Left renal cortex interstitium (tissue), 4 donors: ENCODE measurements around the gene CCDC74A. TPM values are rescaled to one million over a fixed set of nuclear protein-coding genes. Genes with fewer than 3 reads are reported as not detected.
"Not testable (repeated sequence)": the region's sequence is repeated elsewhere in the genome, so short reads cannot be mapped to it uniquely, and the experiment has no call there.

Source experiments
- DNase-seq, 4 donors: peaks; one replicate each; pipeline ENCODE4 v3.0.0-alpha.2; 2013; ENCODE audit warnings: low read depth in 4 of 4, low spot score in 2 of 4, missing footprints in 1 of 4
- polyA plus RNA-seq, 4 donors: library from polyadenylated mRNA; unstranded; fragments of 120-200 nt; gene quantifications; one replicate each; pipeline ENCODE4 v1.2.1, GENCODE V29; 2013; ENCODE audit not compliant: insufficient read length in 4 of 4

The CCDC74A gene
- polyA plus RNA-seq, 4 donors = 11.5 to 21.5 (median 16.2) TPM

DNA sequence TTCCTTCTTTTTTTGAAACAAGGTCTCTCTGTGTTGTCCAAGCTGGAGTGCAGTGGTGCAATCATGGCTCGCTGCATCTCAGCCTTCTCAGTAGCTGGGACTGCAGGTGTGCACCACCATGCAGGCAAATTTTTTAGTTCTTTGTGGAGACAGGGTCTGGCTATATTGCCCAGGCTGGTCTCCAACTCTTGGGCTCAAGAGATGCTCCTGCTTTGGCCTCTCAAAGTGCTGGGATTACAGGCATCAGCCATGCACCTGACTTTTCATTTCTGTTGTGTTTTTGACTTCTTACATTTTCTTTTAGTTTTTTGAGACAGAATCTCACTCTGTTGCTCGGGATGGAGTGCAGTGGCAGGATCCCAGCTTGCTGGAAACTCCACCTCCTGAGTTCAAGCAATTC is 2.4 kb upstream of the CCDC74A start:
- DNase-seq = not testable (repeated sequence)

- DNase-seq = not testable (repeated sequence)
Observed at GRCh38 chr2:131528981-131529863, 1.5 kb downstream of the CCDC74A start.

GRCh38 chr2:131529864-131530445 is 2.3 kb downstream of the CCDC74A start:
- DNase-seq = not testable (repeated sequence)

GRCh38 chr2:131530626-131531344 is 3.1 kb downstream of the CCDC74A start:
- DNase-seq = not testable (repeated sequence)

DNA sequence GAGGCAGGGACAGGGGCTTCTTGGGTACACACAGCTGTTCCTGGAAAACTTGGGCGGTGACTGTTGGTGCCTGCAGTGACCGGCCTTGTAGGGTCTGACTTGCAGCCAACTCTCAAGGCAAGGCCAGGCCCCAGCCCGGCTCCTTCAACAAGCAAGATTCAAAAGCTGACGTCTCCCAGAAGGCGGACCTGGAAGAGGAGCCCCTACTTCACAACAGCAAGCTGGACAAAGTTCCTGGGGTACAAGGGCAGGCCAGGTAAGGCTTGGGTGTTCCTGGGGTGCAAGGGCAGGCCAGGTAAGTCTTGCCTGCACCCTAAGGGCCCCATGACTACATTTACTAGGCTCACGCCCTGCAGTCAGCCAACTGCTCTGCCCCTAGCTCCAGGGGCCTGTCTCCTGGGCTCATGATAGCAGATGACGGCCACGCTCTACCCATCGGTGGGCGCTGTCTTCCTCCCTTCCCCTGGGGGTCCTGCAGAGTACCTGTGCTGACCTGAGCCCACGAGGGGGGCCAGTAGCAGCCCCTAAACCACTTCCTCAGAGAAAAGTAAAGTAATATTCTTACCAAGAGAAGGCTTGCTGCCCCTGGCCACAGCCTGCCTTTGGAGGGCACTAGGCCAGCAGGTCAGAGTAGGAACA is 4.0 kb downstream of the CCDC74A start:
- DNase-seq = not testable (repeated sequence)

DNA sequence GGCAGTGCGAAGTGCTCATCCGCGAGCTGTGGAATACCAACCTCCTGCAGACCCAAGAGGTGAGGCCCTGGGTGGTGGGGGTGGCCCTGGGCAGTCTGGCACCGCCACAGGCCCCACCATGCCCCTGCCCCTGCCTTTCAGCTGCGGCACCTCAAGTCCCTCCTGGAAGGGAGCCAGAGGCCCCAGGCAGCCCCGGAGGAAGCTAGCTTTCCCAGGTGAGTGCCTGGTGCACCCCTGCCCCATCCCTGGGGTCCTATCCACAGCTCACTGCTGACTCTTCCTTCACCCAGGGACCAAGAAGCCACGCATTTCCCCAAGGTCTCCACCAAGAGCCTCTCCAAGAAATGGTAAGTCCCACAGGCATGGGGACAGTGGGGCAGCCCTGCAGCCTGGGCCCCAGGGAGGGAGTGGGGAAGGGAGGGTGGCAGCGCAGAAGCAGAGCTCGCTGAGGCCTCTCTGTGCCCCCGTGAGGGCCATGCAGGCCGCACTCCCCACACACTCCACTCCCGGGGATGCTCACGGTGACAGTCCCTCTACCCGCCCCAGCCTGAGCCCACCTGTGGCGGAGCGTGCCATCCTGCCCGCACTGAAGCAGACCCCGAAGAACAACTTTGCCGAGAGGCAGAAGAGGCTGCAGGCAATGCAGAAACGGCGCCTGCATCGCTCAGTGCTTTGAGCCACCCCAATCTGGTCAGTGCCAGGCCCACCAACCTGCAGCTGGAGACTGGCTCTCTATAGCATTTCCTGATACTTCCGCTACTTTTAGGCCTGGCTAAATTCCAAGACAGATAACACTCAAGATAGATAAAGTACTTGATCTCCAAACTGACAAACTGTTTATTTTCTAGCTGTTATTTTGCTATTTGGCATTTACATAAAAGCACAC is 5.3 kb downstream of the CCDC74A start:
- DNase-seq = not testable (repeated sequence)

GRCh38 chr2:131533609-131534316 is 6.1 kb downstream of the CCDC74A start:
- not testable (repeated sequence) for DNase-seq

DNA sequence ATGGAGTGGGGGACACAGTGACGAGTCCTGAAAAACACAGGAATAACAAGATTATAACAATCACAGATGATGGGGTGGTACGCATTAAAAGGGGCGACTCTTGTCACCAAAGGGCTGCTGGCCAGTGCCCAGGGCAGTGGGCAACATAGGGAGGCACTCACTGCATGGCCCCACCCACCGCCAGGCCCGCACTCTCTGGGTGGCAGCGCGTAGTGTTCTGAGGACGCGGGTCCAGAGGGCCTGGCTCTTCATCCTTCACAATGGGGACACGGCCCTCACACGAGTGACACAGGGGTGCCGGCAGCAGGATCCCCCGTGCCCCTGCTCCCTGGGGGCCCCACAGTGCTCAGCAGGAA is 6.6 kb downstream of the CCDC74A start:
- not testable (repeated sequence) for DNase-seq

- DNase-seq = not testable (repeated sequence)
Observed at GRCh38 chr2:131534965-131535364, 7.3 kb downstream of the CCDC74A start.

- DNase-seq = no peak
Observed at GRCh38 chr2:131535526-131535925, 7.8 kb downstream of the CCDC74A start.

GRCh38 chr2:131535951-131536826 is 8.5 kb downstream of the CCDC74A start:
- not testable (repeated sequence) for DNase-seq

- not testable (repeated sequence) for DNase-seq
Observed at GRCh38 chr2:131536841-131537240, 9.2 kb downstream of the CCDC74A start.

- not testable (repeated sequence) for DNase-seq
Observed at GRCh38 chr2:131538856-131539255, 11.2 kb downstream of the CCDC74A start.

DNA sequence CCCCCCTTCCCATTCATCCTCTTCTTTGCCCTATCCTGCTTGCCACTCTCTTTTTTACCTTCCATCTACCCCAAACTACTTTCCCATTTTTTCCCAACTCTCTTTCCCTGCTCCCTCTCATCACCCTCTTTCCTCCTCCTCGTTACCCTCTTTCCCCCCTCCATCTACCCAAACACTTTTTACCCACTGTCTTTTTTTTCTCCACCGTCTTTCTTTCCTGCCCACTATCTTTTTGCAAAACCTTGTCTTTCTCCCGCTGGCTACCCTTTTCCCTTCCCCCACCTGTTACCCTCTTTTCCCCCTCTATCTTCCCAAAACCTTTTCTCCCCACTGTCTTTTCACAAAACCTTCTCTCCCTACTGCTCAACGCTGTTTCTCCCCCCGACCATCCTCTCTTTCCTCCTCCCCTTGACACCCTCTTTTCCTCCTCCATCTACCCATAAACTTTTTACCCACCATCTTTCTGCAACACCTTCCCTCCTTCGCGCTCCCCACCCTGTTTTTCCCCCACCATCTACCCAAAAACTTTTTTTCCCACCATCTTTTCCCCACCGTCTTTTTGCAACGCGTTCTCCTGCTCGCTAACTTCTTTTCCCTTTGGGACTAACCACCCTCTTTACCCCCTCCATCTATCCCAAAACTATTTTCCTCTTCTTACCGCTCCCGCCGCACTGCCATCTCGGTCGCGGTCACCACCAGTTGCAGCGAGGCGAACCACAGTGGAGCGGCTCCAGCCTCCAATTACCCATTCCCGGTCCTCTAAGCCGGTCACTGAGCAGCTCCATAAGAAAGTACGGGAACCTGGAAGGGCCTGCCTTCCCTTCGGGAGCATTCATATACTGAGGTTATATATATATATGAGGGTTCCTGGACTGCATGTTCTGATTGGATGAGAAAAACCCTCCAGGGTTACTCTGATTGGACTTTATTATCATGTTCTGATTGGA is 15.0 kb downstream of the CCDC74A start:
- DNase-seq = no peak

DNA sequence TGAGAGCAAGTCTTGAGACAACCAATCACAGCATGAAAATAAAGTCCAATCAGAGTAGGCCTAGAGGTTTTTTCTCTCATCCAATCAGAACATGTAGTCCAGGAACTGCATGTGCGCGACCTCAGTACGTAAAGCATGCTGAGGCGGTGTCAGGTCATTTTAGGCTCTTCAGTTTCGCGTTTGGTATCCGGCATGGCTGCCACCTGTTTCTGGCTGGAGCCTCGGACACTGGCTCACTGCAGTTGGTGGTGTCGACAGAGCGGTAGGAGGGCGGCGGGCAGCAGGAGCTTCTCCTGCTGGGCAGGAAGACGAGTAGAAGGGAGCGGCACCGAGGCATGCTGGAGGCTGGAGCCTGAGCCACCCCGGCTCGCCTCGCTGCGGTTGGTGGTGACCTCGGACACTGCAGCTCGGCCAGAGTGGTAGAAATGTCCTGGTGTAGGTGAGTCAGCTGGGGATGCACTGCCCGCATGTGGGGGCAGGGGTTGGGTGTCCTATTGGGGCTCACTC is 15.8 kb downstream of the CCDC74A start:
- no peak for DNase-seq

DNA sequence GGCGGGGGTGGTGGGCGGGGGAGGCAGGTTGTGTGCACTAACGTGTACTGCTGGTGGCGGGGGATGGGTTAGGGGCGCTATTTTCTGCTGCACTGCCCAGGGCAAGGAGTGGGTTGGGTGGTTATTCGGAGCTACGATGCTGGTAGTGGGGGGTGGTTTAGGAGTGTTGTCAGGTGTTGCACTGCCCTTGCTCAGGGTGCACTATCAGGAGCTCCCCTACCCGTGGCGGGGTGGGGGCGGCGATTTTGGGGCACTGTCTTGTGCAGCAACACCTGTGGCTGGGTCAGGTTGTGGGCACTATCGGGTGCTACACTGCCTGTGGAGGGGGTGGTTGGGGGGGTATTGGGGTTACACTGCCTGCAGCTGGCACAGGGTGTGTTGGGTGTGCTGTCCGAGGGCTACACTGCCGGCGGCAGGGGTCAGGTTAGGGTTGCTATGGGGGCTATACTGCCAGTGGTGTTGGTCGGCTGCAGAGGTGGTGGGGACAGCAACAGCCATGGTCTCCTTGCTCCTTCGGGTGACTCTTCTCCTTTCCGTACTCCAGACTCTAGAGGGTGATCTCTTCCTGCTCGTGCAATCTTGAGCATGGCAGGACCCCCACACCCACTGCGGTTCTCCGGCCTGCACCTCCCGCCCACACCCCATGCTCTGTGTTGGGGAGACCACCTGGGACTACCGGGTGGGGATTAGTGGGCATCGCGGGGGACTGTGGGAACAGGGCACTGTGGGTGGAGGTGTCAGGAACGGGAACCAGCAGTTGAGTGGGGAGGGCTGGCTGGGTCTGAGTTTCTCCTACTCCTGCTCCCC is 16.5 kb downstream of the CCDC74A start:
- not testable (repeated sequence) for DNase-seq
